ENCODE results near the gene PTGER1.
A peak's percentile ranks its signal among the peaks of the same experiment; 100 is the strongest.

The PTGER1 gene

DNA sequence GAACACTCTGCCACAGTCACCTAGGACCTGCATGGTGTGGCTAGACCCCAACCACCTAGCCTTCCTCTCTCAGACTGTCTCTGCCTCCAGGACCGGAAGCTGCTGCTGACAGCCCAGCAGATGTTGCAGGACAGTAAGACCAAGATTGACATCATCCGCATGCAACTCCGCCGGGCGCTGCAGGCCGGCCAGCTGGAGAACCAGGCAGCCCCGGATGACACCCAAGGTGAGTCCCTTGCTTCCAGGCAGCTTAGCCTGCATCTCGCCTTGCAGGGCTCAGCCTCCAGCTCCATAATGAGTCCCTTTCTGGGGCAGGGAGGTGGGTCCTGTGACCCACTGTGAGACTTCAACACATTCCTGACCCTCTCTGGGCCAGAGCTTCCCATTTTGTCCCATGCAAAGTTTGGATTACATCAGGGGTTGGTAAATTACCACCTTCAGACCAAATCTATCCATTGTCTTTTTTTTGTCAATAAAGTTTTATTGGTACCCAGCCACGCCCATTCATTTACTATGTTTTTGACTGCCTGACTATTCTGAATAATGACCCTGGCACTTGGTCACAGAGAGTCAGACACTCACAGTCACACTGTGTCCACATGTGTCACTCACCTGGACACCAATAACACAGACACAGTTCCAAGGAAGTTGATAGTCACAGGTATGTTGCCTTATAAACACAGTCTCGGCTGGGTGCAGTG lies 28.7 kb downstream of the PTGER1 start:
- DNase-seq (ENCODE audit: extremely low spot score, insufficient read length, low read depth), result no peak
- FAIRE-seq, result no peak

DNA sequence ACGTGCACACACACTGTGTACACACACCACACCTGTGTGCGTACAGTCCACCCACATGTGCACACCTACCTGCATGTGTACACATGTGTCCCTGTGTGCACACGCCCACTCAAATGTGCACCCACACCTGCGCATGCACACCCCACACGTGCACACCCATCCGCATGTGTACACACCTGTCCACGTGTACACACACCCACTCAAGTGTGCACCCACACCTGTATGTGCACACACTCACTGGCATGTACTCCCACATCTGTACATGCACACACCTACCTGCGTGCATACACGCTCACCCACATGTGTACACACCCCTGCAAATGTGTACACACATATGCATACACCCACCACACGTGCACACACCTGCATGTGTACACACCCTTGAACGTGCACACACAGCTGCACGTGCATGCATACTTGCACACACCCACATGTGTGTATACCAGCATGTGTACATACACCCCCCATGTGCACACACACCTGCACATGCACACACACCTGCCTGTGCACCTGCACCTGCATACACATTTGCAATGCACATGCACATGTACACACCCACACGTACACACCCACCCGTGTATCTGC lies 31.4 kb downstream of the PTGER1 start:
- FAIRE-seq (no peak), DNase-seq (ENCODE audit: extremely low spot score, insufficient read length, low read depth) (no peak)

DNA sequence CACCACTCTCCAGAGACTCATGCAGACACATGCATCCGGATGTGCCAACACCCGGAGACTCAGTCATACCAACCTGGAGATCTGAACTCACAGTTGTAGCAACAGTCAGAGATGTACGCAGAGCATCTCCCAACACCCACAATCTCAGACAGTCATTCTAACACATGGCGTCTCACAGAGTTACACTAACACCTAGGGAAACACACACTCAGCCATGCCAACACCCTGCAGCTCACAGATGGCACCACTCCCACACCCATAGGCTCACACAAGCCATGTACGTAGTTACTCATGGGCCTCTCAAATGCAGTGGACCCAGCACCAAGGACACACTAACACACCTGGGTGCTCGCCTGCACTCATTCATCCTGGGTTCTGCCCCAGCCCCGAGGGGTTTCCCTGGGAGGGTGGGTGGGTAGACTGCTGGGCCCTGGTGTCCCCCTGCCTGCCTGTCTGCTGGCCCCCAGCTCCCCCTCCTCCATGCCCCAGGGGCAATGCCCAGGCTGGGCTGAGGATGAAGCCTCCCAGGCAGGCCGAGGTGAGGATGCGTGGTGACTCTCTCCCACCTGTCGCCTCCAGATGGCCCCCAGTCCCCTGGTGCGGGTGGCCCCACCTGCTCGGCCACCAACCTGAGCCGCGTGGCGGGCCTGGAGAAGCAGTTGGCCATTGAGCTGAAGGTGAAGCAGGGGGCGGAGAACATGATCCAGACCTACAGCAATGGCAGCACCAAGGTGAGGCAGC lies 32.1 kb downstream of the PTGER1 start:
- no peak for DNase-seq (ENCODE audit: extremely low spot score, insufficient read length, low read depth)
- FAIRE-seq, result no peak

DNA sequence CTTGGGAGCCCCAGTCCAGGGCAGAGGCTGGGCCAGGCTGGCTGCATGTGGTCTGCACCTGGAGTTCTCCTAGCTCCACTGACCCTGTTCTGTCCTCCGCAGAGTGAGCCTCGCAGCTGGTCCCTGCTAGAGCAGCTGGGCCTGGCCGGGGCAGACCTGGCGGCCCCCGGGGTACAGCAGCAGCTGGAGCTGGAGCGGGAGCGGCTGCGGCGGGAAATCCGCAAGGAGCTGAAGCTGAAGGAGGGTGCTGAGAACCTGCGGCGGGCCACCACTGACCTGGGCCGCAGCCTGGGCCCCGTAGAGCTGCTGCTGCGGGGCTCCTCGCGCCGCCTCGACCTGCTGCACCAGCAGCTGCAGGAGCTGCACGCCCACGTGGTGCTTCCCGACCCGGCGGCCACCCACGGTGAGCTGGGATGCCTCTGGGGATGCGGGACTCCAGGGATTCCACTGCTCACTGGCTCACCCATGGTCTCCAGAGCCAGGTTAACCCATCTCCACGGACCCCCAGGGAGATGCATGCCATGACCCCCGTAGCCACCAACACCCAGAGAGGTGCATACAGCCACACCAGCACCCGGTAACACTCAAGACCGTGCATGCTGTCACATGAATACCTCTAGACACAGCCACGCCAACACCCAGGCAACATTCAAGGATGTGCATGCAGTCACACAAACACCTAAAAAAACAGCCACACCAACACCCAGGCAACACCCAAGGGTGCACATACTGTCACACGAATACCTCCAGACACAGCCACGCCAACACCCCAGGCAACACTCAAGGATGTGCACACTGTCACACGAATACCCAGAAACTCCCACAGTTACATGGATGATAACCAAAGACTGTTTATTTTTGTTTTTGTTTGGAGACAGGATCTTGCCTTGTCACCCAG lies 33.9 kb downstream of the PTGER1 start:
- DNase-seq (ENCODE audit: extremely low spot score, insufficient read length, low read depth) (no peak), FAIRE-seq (no peak)

GRCh38 chr19:14440049-14440448 lies 35.1 kb downstream of the PTGER1 start:
- FAIRE-seq, result peak; percentile 93
- DNase-seq (ENCODE audit: extremely low spot score, insufficient read length, low read depth), result peak; percentile 71

DNA sequence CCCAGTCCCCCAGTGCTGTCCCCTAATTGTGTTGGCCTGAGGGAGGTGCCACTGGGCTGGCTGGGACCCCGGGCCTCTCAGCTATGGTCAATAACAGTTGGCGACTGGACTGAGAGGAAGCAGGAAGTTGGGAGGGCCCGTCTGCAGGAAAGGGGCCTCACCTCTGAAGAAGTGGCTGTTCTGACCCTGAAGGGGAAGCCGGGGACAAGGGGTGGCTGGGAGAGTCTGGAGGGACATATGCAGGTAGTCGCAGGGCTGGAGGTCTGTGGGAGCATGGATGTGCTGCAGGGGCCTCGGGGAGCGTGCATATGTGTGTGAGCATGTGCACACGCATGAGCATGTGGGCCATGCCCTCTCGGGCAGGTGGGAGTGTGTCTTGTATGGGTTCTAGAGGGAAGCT lies 36.1 kb downstream of the PTGER1 start:
- FAIRE-seq (no peak), DNase-seq (ENCODE audit: extremely low spot score, insufficient read length, low read depth) (no peak)

DNA sequence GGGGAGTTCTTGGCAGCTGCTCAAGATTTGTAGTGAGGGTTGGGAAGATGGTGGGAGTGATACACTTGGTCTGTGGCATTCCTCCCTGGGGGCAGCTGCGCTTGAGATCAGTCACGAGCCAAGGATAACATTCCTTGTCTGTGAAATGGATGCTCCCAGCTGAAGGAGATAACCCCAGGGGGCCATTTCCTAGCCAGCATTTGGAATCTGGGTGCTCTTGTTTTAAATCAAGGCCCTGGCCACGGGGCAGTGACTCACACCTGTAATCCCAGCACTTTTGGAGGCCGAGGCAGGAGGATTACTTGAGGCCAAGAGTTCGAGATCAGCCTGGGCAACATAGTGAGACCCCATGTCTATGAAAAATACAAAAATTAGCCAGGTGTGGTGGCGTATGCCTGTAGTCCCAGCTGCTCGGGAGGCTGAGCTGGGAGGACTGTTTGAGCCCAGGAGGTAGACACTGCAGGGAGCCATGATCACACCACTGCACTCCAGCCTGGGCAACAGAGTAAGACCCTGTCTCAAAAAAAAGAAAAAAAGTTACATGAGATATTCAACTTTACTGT lies 37.5 kb downstream of the PTGER1 start:
- DNase-seq (ENCODE audit: extremely low spot score, insufficient read length, low read depth) (no peak), FAIRE-seq (no peak)

- FAIRE-seq (no peak), DNase-seq (ENCODE audit: extremely low spot score, insufficient read length, low read depth) (no peak)
Measured at GRCh38 chr19:14435320-14436050, 39.7 kb downstream of the PTGER1 start.

GRCh38 chr19:14434543-14435319 lies 40.4 kb downstream of the PTGER1 start:
- no peak for FAIRE-seq
- no peak for DNase-seq (ENCODE audit: extremely low spot score, insufficient read length, low read depth)

DNA sequence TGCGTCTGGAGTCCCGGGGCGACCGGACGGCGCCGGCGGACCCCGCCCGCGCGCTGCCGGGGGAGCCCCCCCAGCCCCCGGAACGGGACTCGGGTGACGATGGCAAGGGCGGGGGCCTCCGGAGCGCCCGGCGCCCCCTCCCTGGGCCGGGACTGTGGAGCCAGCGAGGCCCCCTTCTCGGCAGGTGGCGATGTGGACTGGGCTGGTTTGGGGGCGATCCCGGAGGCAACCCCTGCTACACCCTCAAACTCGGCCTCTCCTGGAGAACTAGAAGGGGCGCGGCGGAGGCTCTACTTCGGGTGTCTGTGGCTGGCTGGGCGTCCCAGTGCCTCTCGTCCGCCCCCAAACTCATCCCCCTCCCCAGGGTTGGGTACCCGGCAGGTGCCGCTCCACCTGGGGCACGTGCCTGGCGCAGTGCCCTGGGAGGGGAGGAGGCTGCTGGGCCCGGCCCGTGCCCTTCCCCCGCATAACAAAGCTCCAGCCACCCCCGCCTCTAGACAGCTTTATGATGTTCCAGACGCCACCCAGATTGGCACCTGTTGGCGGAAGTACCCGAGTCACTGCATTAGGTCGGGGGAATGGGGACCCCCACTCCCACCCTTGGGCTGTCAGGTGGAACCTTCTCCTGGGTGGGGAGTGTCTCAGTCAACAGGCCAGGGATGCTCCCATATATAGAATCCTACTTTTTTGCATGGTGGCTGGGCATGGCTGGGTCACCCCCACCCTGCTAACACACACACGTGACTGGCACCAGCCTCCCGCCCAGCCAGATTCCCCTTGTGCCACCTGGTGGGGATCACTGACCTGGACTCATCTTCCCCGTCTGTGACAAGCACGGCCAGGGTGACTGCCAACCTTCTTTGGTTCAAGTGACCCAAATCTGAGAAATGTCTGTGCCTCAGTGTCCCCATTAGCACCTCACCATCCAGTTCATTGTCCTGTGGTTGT lies 41.3 kb downstream of the PTGER1 start:
- DNase-seq (ENCODE audit: extremely low spot score, insufficient read length, low read depth) (no peak), FAIRE-seq (no peak)

GRCh38 chr19:14432791-14433553 lies 42.2 kb downstream of the PTGER1 start, which contains the start of gene PKN1:
TSS of gene PKN1 (plus strand) at chr19:14433306. CDS start at chr19:14433522, 216 bp downstream.
- FAIRE-seq, result no peak
- DNase-seq (ENCODE audit: extremely low spot score, insufficient read length, low read depth), result peak; percentile 62

GRCh38 chr19:14430712-14431111 lies 44.4 kb downstream of the PTGER1 start:
- no peak for DNase-seq (ENCODE audit: extremely low spot score, insufficient read length, low read depth)
- no peak for FAIRE-seq

GRCh38 chr19:14428882-14429416 lies 46.2 kb downstream of the PTGER1 start:
- FAIRE-seq (no peak), DNase-seq (ENCODE audit: extremely low spot score, insufficient read length, low read depth) (no peak)

DNA sequence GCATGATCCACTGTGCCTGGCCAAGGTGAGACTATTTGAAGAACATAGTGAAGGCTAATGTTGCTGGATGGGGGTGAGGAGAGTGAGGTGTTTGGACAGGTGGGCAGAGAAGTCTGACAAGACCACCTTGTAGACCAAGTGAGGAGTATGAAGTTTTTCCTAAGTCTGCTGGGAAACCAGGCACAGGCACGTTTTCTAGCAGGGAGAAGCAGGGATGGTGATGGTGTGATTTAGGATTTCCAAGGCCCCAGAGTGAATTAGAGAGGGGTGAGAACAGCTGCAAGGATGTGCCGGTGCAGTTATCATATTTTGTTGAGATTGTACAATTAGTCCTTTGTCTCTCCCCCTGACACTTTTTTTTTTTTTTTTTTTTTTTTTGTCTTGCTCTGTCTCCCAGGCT lies 47.7 kb downstream of the PTGER1 start:
- no peak for DNase-seq (ENCODE audit: extremely low spot score, insufficient read length, low read depth)
- no peak for FAIRE-seq

GRCh38 chr19:14425696-14426138 lies 49.4 kb downstream of the PTGER1 start:
- DNase-seq (ENCODE audit: extremely low spot score, insufficient read length, low read depth), result no peak

More at GRCh38 chr19:14425696-14426138, 49.4 kb downstream of the PTGER1 start:
- FAIRE-seq, result no peak

All from GM18507 (cell line).